Mesodermal cell (in vitro differentiated cells): ENCODE data around the gene PDCD2L.
"Not testable (repeated sequence)": the region's sequence is repeated elsewhere in the genome, so short reads cannot be mapped to it uniquely, and the experiment has no call there.

ENCODE experiments used
- H3K27ac ChIP-seq: 2 replicates; pipeline ENCODE4 v1.7.0; 2013; ENCODE audit warnings: mild to moderate bottlenecking, low read depth, low read length, moderate library complexity; ENCODE audit not compliant: severe bottlenecking
- H3K36me3 ChIP-seq: 2 replicates; pipeline ENCODE4 v1.7.1; 2013; ENCODE audit warnings: mild to moderate bottlenecking, low read length, moderate library complexity; ENCODE audit not compliant: control insufficient read depth, insufficient read depth
- H3K4me1 ChIP-seq: one replicate; pipeline ENCODE4 v1.7.1; 2013; ENCODE audit warnings: mild to moderate bottlenecking, low read length; ENCODE audit not compliant: insufficient read depth, control insufficient read depth, poor library complexity, severe bottlenecking
- H3K4me3 ChIP-seq: 2 replicates; pipeline ENCODE4 v1.7.0; 2013; ENCODE audit warnings: low read length, control low read depth, mild to moderate bottlenecking; ENCODE audit not compliant: insufficient read depth, poor library complexity, severe bottlenecking; ENCODE audit errors: extremely low read depth
- H3K9me3 ChIP-seq: 2 replicates; pipeline ENCODE4 v1.7.1; 2013; ENCODE audit warnings: mild to moderate bottlenecking, low read length, moderate library complexity; ENCODE audit not compliant: control insufficient read depth
- WGBS, 2 experiments: methylation state at CpG; one replicate each; pipeline ENCODE4 v1.1.5; 2013; ENCODE audit warnings: missing lambda C conversion rate in 2 of 2; ENCODE audit not compliant: insufficient coverage in 2 of 2; 5-methylcytosine and 5-hydroxymethylcytosine counted together

PDCD2L gene

GRCh38 chr19:34452723-34453122 lies 48.5 kb downstream of the PDCD2L start:
- Histone ChIP-seq H3K36me3 (peaks cover 83% of the 10 kb centered on the region), H3K4me1 (no peaks in the 10 kb centered on the region), H3K4me3 (no peak overlapping the region), H3K9me3 (no peaks in the 10 kb centered on the region), H3K27ac (no peak overlapping the region)

- H3K36me3 ChIP-seq: peaks cover 83% of the 10 kb centered on the region
- WGBS, 2 experiments: 100% methylated on average over 1 to 2 of the region's 2 CpGs
- no peak overlapping the region for H3K4me3 ChIP-seq
- no peaks in the 10 kb centered on the region for H3K4me1 ChIP-seq
- H3K9me3 ChIP-seq: no peaks in the 10 kb centered on the region
- H3K27ac ChIP-seq: no peak overlapping the region
These were observed 49.9 kb downstream of the PDCD2L start for GRCh38 chr19:34454091-34454490.

- H3K27ac ChIP-seq: no peak overlapping the region
- H3K4me3 ChIP-seq: no peak overlapping the region
- H3K9me3 ChIP-seq: no peaks in the 10 kb centered on the region
- WGBS, 2 experiments: 97 to 100% methylated on average over 3 of the region's 3 CpGs
- no peaks in the 10 kb centered on the region for H3K4me1 ChIP-seq
- peaks cover 86% of the 10 kb centered on the region for H3K36me3 ChIP-seq
These were observed 50.5 kb downstream of the PDCD2L start for GRCh38 chr19:34454685-34455084.

GRCh38 chr19:34455783-34456480 lies 51.7 kb downstream of the PDCD2L start:
- H3K27ac ChIP-seq: not testable (repeated sequence)

GRCh38 chr19:34457446-34457845 lies 53.2 kb downstream of the PDCD2L start:
- Histone ChIP-seq H3K27ac (no peak overlapping the region), H3K4me1 (no peaks in the 10 kb centered on the region), H3K4me3 (no peak overlapping the region), H3K9me3 (no peaks in the 10 kb centered on the region), H3K36me3 (peaks cover 90% of the 10 kb centered on the region)
- no CpG with 5 or more reads among the region's 4 CpGs for WGBS, 2 experiments

More at GRCh38 chr19:34455783-34456480, 51.7 kb downstream of the PDCD2L start:
- not testable (repeated sequence) for H3K4me3 ChIP-seq, H3K9me3 ChIP-seq, H3K4me1 ChIP-seq
- H3K36me3 ChIP-seq: peaks cover 88% of the 10 kb centered on the region
- WGBS, 2 experiments: 86 to 93% methylated on average over 7 to 14 of the region's 17 CpGs

GRCh38 chr19:34458677-34459076 lies 54.5 kb downstream of the PDCD2L start:
- Histone ChIP-seq H3K27ac (no peak overlapping the region), H3K4me1 (no peaks in the 10 kb centered on the region), H3K9me3 (no peaks in the 10 kb centered on the region), H3K4me3 (no peak overlapping the region), H3K36me3 (peaks cover 92% of the 10 kb centered on the region)
- 100% methylated on average over 1 to 4 of the region's 5 CpGs for WGBS, 2 experiments

- 88 to 100% methylated on average over 1 of the region's 2 CpGs for WGBS, 2 experiments
- H3K4me1 ChIP-seq: no peaks in the 10 kb centered on the region
- no peak overlapping the region for H3K27ac ChIP-seq
- peaks cover 92% of the 10 kb centered on the region for H3K36me3 ChIP-seq
- H3K4me3 ChIP-seq: no peak overlapping the region
- H3K9me3 ChIP-seq: no peaks in the 10 kb centered on the region
These were observed 55.4 kb downstream of the PDCD2L start for GRCh38 chr19:34459614-34460013.

- 93 to 97% methylated on average over 4 of the region's 5 CpGs for WGBS, 2 experiments
- Histone ChIP-seq H3K4me3 (no peak overlapping the region), H3K27ac (no peak overlapping the region), H3K36me3 (peaks cover 94% of the 10 kb centered on the region), H3K4me1 (no peaks in the 10 kb centered on the region), H3K9me3 (no peaks in the 10 kb centered on the region)
These were observed 57.3 kb downstream of the PDCD2L start for GRCh38 chr19:34461375-34462100.

GRCh38 chr19:34464785-34465184 lies 60.6 kb downstream of the PDCD2L start:
- 94 to 95% methylated on average over 4 of the region's 4 CpGs for whole genome bisulfite sequencing, 2 experiments
- H3K4me3 ChIP-seq, H3K27ac ChIP-seq, H3K9me3 ChIP-seq, H3K4me1 ChIP-seq: not testable (repeated sequence)
- peaks cover 94% of the 10 kb centered on the region for H3K36me3 ChIP-seq

GRCh38 chr19:34468409-34468808 lies 64.2 kb downstream of the PDCD2L start:
- H3K9me3 ChIP-seq: no peaks in the 10 kb centered on the region
- H3K27ac ChIP-seq: no peak overlapping the region
- no peaks in the 10 kb centered on the region for H3K4me1 ChIP-seq
- WGBS, 2 experiments: no CpG with 5 or more reads among the region's 1 CpG
- H3K4me3 ChIP-seq: no peak overlapping the region
- H3K36me3 ChIP-seq: peaks cover 93% of the 10 kb centered on the region

- H3K4me1 ChIP-seq, H3K4me3 ChIP-seq, H3K27ac ChIP-seq, H3K9me3 ChIP-seq: not testable (repeated sequence)
- no CpG with 5 or more reads among the region's 5 CpGs for WGBS, 2 experiments
- peaks cover 93% of the 10 kb centered on the region for H3K36me3 ChIP-seq
These were observed 64.8 kb downstream of the PDCD2L start for GRCh38 chr19:34469026-34469425.
